IPS-18a (cell line): ENCODE measurements around the gene RPS6KA3.

ENCODE experiments used
- H3K27ac ChIP-seq: one replicate; pipeline ENCODE4 v1.5.1; 2013; ENCODE audit warnings: low read length
- H3K27me3 ChIP-seq: one replicate; pipeline ENCODE4 v1.6.1; 2013; ENCODE audit warnings: mild to moderate bottlenecking, low read length; ENCODE audit not compliant: control insufficient read depth, insufficient read depth
- H3K36me3 ChIP-seq: one replicate; pipeline ENCODE4 v1.6.1; 2013; ENCODE audit warnings: low read depth, low read length; ENCODE audit not compliant: control insufficient read depth
- H3K4me1 ChIP-seq: one replicate; pipeline ENCODE4 v1.6.1; 2013; ENCODE audit warnings: low read depth, low read length; ENCODE audit not compliant: control insufficient read depth
- H3K4me3 ChIP-seq: one replicate; pipeline ENCODE4 v1.5.1; 2013; ENCODE audit warnings: low read length
- H3K9ac ChIP-seq: one replicate; pipeline ENCODE4 v1.6.1; 2013; ENCODE audit warnings: mild to moderate bottlenecking, low read length, moderate library complexity
- H3K9me3 ChIP-seq: one replicate; pipeline ENCODE4 v1.6.1; 2013; ENCODE audit warnings: low read depth, low read length; ENCODE audit not compliant: control insufficient read depth

RPS6KA3 gene

DNA sequence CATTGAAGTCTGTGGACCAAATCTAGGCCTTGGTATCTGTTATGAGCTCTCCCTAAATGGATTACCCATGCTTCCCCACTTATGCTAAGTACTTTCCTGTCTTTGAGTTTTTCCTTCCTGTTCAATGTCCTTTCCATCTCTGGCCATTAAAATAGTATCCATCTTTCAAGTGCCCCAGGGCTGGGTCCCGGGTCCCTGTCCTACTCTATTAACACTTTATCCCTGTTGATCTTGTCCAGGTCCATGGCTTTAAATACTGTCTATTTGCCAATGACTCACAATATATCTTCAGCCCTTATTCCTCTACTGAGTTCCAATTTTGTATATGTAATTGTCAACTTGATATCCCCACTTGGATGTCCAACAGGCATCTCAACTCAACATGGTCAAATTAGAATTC lies 17.7 kb upstream of the RPS6KA3 start:
- Histone ChIP-seq H3K27me3 (no peaks in the 10 kb centered on the region), H3K4me1 (no peaks in the 10 kb centered on the region), H3K36me3 (no peaks in the 10 kb centered on the region), H3K9ac (no peak overlapping the region), H3K27ac (no peak overlapping the region), H3K4me3 (no peak overlapping the region), H3K9me3 (peaks cover 15% of the 10 kb centered on the region)

DNA sequence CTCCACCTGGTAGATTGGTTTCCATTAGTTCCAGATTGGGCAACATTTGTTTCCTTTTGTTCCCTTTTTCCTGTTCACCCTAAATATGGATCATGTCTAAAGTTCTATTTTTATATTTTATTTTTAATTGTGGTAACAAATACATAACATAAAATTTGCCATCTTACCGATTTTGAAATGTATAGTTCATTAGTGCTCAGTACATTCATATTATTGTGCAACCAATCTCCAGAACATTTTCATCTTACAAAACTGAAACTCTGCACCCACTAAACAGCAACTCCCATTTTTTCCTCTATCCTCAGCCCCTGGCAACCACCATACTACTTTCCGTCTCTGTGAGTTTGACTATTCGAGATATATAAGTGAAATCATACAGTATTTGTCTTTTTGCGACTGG lies 14.2 kb upstream of the RPS6KA3 start:
- H3K27me3 ChIP-seq = no peaks in the 10 kb centered on the region

DNA sequence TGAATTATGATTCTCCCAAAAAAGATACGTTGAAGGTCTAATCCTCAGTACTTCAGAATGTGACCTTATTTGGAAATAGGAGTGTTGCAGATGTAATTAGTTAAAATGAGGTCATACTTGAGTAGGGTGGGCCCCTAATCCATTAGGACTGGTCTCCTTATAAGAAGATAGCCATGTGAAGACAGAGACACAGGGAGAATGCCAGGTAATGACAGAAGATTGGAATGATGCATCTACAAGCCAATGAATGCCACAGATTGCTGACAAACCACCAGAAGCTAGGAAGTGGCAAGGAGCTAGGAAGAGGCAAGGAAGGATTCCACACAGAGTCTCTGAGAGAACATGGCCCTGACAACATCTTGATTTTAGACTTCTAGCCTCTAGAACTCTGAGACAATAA lies 7.4 kb upstream of the RPS6KA3 start:
- no peak overlapping the region for H3K27ac ChIP-seq
- H3K4me1 ChIP-seq = no peaks in the 10 kb centered on the region
- H3K9me3 ChIP-seq = peaks cover 10% of the 10 kb centered on the region
- no peak overlapping the region for H3K9ac ChIP-seq
- no peak overlapping the region for H3K4me3 ChIP-seq
- H3K27me3 ChIP-seq = peaks cover 19% of the 10 kb centered on the region
- no peaks in the 10 kb centered on the region for H3K36me3 ChIP-seq

More for the DNA sequence above, 14.2 kb upstream of the RPS6KA3 start:
- Histone ChIP-seq H3K36me3 (no peaks in the 10 kb centered on the region), H3K4me3 (no peak overlapping the region), H3K4me1 (no peaks in the 10 kb centered on the region), H3K9me3 (peaks cover 9% of the 10 kb centered on the region), H3K9ac (no peak overlapping the region), H3K27ac (no peak overlapping the region)

DNA sequence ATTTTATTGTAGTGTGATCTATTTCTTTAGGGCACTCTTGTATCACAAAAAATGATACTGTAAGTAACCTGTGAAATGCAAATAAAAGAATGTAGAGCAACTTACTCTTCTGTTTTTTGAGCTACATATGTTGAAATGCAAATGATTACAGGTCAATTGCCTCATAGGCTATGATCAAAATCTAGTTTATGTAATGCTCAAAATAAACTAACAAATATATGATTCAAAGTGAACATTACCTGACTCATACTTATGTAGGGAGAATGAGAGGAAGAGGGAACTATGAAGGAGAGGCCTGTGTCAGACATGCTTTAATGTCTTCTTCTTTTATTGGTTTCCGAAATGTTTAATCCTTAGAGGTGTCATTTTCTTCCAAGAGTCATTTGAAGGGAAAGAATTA lies 5.0 kb upstream of the RPS6KA3 start:
- no peak overlapping the region for H3K27ac ChIP-seq
- no peaks in the 10 kb centered on the region for H3K36me3 ChIP-seq
- H3K27me3 ChIP-seq = peaks cover 31% of the 10 kb centered on the region
- H3K9me3 ChIP-seq = peaks cover 15% of the 10 kb centered on the region
- H3K4me1 ChIP-seq = no peaks in the 10 kb centered on the region
- H3K4me3 ChIP-seq = no peak overlapping the region
- H3K9ac ChIP-seq = no peak overlapping the region

DNA sequence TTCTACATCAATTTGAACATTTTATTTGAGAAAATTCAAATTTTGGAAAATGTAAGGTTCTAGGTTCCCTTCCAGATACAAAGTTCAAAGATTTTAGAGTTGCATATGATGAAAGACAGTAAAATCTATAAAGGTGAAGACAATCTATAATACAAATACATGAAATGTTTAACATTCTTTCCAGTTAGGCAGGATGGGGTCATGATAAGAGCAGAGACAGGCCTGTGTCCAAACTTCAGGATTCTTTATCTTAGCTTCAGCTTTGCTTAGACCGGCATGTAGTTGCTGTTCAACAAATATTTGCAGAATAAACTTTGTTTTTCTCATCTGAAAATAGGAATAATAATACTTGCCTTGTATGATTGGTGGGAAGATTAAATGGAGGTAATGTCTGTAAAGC lies 4.5 kb upstream of the RPS6KA3 start:
- Histone ChIP-seq H3K27ac (no peak overlapping the region), H3K4me1 (no peaks in the 10 kb centered on the region), H3K9ac (no peak overlapping the region), H3K9me3 (peaks cover 15% of the 10 kb centered on the region), H3K27me3 (peaks cover 31% of the 10 kb centered on the region), H3K36me3 (no peaks in the 10 kb centered on the region), H3K4me3 (no peak overlapping the region)

DNA sequence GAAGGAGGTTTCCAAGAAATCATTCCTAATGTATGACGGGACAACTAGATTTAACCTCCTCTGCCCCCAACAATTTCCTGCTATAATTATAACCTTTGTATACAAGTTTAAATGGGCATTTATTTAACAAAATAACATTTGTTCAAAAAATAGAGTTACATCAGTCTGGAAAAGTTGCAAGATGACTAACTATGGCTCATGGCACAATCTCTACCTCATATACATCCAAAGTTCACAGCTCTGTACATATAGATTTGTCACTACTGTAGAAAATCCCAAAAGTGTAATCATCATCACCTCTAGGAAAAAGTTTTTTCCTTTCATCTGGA lies 3.8 kb upstream of the RPS6KA3 start:
- Histone ChIP-seq H3K9ac (no peak overlapping the region), H3K36me3 (no peaks in the 10 kb centered on the region), H3K9me3 (peaks cover 15% of the 10 kb centered on the region), H3K4me3 (no peak overlapping the region), H3K27me3 (peaks cover 31% of the 10 kb centered on the region), H3K27ac (no peak overlapping the region), H3K4me1 (no peaks in the 10 kb centered on the region)

DNA sequence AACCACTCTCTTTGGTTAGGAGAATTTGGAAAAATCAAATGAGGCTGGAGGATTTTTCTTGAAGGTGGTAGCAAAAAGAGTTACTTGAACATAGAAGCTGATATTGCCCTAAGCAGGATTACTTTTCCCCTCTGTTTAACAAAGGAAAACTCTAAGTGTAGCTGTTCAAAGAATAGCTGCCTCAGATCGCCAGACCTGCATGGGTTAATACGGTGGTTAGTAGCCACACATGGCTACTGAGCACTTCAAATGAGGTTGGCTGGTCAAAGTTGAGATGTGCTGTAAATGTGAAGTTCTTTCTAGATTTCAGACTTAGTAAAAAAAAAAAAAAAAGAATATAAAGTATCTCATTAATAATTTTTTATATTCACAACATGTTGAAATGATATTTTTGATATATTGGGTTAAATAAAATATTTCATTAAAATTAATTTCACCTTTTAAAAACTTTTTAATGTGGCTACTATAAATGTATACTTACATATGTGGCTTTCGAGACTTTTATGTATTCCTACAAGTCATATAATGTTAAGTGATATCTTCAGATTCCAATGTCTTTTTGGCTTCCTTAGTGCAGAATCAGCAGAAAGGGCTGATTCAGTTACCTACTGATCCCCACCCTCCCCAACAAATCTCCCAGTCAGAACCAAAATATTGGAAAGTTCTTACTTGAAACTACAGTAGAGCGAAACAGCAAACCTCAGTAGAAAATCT lies 3.3 kb upstream of the RPS6KA3 start:
- Histone ChIP-seq H3K4me3 (no peak overlapping the region), H3K27me3 (peaks cover 31% of the 10 kb centered on the region), H3K9ac (no peak overlapping the region), H3K9me3 (peaks cover 15% of the 10 kb centered on the region), H3K4me1 (no peaks in the 10 kb centered on the region), H3K36me3 (no peaks in the 10 kb centered on the region), H3K27ac (no peak overlapping the region)

DNA sequence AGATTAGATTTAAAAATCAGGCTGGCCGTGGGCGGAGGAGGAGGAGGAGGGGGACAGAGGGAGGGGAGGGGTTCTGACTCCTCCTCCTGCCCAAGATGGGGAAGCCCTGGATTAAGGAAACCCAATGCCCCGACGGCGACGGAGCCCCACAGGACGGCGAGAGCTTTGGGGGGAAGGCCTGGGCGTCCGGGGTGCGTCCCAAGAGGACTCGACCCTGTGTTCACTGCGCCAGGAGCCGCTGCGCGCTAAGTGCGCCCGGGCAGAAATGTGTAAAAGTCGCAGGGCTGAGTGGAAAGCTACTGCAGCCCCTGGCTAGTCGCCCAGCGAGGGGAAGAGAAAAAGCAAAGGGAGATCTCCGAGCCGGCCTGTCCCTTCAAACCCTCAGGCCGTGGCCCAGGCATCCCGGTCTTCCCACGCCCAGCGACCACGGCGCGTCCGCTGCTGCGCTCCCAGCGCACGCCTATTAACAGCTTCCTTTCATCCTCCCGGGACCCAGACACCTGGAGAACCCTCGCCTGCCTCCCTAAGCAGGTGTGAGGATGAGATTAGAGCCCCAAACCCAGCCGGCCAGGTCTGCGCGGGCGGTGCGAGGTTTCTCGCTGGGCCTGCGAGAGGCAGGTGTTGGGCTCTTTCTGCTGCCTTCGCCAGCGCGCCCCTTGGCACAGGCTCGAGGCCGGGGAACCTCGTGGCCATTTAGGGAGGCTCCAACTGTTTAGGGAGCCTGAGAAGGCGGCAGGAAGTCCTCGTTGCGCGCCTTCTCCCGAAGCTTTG lies 1.4 kb upstream of the RPS6KA3 start:
- Histone ChIP-seq H3K36me3 (no peaks in the 10 kb centered on the region), H3K27me3 (peaks cover 41% of the 10 kb centered on the region), H3K9me3 (peaks cover 13% of the 10 kb centered on the region), H3K4me1 (no peaks in the 10 kb centered on the region), H3K27ac (no peak overlapping the region), H3K4me3 (peak overlapping the region; percentile 69), H3K9ac (no peak overlapping the region)

DNA sequence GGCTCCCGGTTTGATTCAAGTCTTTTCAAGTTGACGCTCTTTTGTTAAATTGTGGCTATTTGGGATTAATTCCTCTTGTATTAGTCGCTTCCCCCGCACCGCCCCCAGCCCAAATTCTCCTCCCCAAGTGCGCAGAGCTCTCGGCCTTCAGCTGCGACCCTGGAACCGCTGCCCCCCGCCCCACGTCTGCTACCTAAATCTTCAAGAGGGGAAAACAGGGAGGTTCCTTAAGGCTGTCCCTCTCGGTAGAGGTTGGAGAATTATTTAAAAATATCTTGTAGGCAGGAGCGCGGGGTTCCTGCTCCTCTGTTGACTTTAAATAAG lies 860 bp upstream of the RPS6KA3 start:
- Histone ChIP-seq H3K9ac (peak overlapping the region; percentile 5), H3K27me3 (peaks cover 41% of the 10 kb centered on the region), H3K9me3 (peaks cover 14% of the 10 kb centered on the region), H3K4me3 (peak overlapping the region; percentile 69), H3K4me1 (no peaks in the 10 kb centered on the region), H3K27ac (no peak overlapping the region), H3K36me3 (no peaks in the 10 kb centered on the region)

DNA sequence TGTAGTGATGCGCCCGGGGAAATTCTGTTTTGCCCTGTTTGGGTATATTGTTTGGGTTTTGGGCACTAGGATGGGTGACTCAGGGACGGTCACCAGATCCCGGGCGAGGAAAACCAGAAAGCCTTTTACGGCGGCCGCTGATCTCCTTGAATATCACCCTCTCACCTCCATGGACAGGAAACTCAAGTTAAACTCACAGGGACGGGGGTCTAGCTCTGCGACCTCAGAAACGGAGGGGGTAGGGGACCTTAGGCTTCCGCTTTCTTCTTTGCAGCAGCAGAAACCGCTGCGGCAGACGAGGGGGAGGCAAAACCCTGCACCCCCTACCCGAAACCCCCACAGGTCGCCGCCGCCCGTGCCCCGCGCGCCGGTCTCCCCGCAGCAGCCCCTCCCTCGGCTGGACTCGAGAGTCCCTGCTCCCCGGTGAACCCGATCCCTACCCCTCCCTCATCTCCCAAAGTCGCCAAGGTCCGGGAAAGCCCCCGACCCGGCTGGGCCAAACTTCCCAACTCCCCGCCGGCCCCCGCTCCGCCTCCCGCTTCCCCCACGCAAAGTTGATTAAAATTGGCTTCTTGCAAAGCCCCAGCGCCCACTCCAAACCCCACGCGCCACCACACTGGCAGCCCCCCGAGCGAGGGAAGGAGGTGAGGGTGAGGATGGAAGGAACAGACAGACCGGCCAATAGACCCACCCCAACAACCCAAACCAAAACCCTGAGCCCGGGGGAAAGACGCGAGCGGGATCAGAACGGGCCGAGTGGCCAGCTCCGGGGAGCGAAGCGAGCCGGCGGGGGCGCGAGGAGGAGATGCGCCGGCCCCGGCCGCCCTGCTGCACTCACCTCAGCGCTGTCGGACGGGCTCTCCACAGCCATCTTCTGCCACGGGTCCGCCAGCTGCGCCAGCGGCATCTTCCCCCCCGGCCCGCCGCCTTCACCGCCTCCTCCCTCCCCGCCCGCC lies 705 bp downstream of the RPS6KA3 start:
- peak overlapping the region; percentile 54 for H3K9ac ChIP-seq
- H3K27ac ChIP-seq = no peak overlapping the region

DNA sequence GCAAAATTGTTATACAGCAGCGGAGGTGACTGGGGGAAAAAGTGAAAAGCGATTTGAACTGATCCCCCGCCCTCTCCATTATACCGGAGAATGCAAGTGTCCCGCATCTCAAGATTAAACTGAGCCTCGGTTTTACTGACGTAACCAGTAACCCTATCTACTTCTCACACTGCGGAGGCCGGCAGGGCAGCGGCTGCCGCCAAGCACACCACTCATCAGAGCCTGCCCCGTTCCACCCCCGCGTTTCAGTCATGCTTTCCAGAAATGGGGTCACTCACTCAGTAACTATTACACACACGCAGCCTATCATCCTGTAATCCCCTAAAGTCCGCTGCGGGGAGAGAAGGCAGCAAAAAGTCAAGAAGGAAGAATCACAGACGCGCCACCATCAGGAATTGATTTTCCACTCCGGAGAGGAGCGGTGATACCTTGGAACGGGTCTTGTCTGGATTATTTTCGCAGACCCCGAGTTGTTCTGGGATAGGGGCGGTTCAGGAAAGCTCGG lies 1.4 kb downstream of the RPS6KA3 start:
- Histone ChIP-seq H3K36me3 (no peaks in the 10 kb centered on the region), H3K4me1 (no peaks in the 10 kb centered on the region), H3K4me3 (peak overlapping the region; percentile 67), H3K9ac (peak overlapping the region; percentile 54), H3K9me3 (peaks cover 10% of the 10 kb centered on the region), H3K27ac (no peak overlapping the region), H3K27me3 (peaks cover 34% of the 10 kb centered on the region)

More for the DNA sequence above, 705 bp downstream of the RPS6KA3 start:
- H3K27me3 ChIP-seq = peaks cover 41% of the 10 kb centered on the region
- H3K4me3 ChIP-seq = peak overlapping the region; percentile 67
- no peaks in the 10 kb centered on the region for H3K36me3 ChIP-seq
- peaks cover 14% of the 10 kb centered on the region for H3K9me3 ChIP-seq
- no peaks in the 10 kb centered on the region for H3K4me1 ChIP-seq
